Thyroid gland (tissue), 4 donors: ENCODE measurements around the gene PAX1. TPM values are rescaled to one million over a fixed set of nuclear protein-coding genes. Genes with fewer than 3 reads are reported as not detected.
A peak's percentile ranks its signal among the peaks of the same experiment; 100 is the strongest.

Experiments
- DNase-seq, 2 donors: peaks; one replicate each; pipeline ENCODE4 v3.0.0-alpha.2; 2019
- H3K27ac ChIP-seq, 3 donors: fragments of 200-600 bp; sonication (generic); 1 replicate in 2 of 3; 2 replicates in 1 of 3; pipeline ENCODE4 v1.5.1; 2016 to 2019; ENCODE audit warnings: mild to moderate bottlenecking in 1 of 3, moderate library complexity in 1 of 3
- H3K27me3 ChIP-seq: fragments of 200-600 bp; sonication (generic); one replicate; pipeline ENCODE4 v1.5.1; 2019
- H3K36me3 ChIP-seq, 2 donors: fragments of 200-600 bp; sonication (generic); one replicate each; pipeline ENCODE4 v1.5.1; 2016 to 2019
- H3K4me1 ChIP-seq, 2 donors: fragments of 200-600 bp; sonication (generic); one replicate each; pipeline ENCODE4 v1.5.1; 2017 to 2019
- H3K4me3 ChIP-seq, 3 donors: fragments of 200-600 bp; sonication (generic); replicated peaks in 1 of 3; 1 replicate in 2 of 3; 2 replicates in 1 of 3; pipeline ENCODE4 v1.5.1; 2016; ENCODE audit warnings: mild to moderate bottlenecking in 1 of 3
- H3K9me3 ChIP-seq: fragments of 200-600 bp; sonication (generic); one replicate; pipeline ENCODE4 v1.5.1; 2017
- POLR2A ChIP-seq, 2 donors: fragments of 450-650 bp; IDR thresholded peaks; one replicate each; pipeline ENCODE4 v1.6.1; 2017; ENCODE audit warnings: antibody characterized with exemption in 2 of 2, mild to moderate bottlenecking in 2 of 2, moderate library complexity in 1 of 2
- WGBS, 2 donors: methylation state at CpG; one replicate each; pipeline ENCODE4 v1.1.5; 2017; 5-methylcytosine and 5-hydroxymethylcytosine counted together
- intact Hi-C: fragments of 100-400 bp; cut with DNase I; formaldehyde crosslinking; loops from one replicate; pipeline ENCODE4 v1.15.1; 2023
- small RNA-seq: library from RNA; depleted of rRNA; stranded (forward); fragments of <200 nt; gene quantifications from one replicate; pipeline ENCODE3, GENCODE V24; 2016
- total RNA-seq, 4 donors: library from RNA; depleted of rRNA; stranded (reverse); fragments of >200 nt; gene quantifications; one replicate each; pipeline ENCODE4 v1.2.3, GENCODE V29; 2016
- TF ChIP-seq, protein P1 (sequence below), 6 experiments: fragments of 200-600 bp in 3 of 6; fragments of 450-650 bp in 3 of 6; sonication (generic) in 3 of 6; IDR thresholded peaks; one replicate each; pipeline ENCODE4 v1.5.1; 2016 to 2019; ENCODE audit warnings: antibody characterized with exemption in 6 of 6, mild to moderate bottlenecking in 2 of 6, inconsistent platforms in 1 of 6, moderate library complexity in 1 of 6

PAX1 gene
- total RNA-seq, 4 donors from 2014 or later: 0.81 to 1.6 (median 0.88) TPM; not detected in 1

DNA sequence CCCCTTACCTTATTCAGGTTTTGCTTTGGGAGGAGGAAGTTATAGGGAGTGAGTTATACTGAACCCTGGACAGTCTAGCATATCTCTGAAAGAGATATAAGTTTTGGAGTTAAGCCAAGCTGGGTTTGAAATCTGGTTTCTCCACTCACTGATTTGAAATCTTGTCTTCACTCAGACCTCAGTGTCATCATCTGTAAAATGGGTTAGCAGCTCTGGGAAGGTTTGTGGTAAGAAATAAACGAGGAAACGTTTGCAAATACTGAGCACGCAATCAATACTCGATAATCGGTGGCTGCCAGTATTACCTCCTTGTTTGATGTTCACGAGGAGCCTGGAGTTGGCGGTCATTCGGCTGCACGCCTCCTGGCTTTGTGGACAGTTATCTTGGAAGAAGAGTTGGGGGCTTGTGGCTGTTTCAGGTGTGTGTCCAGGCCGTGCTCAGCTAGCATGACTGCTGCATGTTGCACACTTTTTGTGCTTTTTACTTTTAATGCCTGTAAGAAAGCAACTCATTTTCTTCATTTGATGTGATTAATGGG, 61.8 kb downstream of the PAX1 start:
- H3K27ac ChIP-seq: no peak overlapping the region
- H3K36me3 ChIP-seq: no peaks in the 10 kb centered on the region
- TF ChIP-seq, protein P1, sequence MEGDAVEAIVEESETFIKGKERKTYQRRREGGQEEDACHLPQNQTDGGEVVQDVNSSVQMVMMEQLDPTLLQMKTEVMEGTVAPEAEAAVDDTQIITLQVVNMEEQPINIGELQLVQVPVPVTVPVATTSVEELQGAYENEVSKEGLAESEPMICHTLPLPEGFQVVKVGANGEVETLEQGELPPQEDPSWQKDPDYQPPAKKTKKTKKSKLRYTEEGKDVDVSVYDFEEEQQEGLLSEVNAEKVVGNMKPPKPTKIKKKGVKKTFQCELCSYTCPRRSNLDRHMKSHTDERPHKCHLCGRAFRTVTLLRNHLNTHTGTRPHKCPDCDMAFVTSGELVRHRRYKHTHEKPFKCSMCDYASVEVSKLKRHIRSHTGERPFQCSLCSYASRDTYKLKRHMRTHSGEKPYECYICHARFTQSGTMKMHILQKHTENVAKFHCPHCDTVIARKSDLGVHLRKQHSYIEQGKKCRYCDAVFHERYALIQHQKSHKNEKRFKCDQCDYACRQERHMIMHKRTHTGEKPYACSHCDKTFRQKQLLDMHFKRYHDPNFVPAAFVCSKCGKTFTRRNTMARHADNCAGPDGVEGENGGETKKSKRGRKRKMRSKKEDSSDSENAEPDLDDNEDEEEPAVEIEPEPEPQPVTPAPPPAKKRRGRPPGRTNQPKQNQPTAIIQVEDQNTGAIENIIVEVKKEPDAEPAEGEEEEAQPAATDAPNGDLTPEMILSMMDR (IDR thresholded peaks at IDR 0.05): no peak
- no peak for TF ChIP-seq POLR2A (IDR thresholded peaks at IDR 0.05)
- no peaks in the 10 kb centered on the region for H3K9me3 ChIP-seq
- no peak overlapping the region for H3K4me3 ChIP-seq
- peaks cover 0 to 5% of the 10 kb centered on the region in 2 donors for H3K4me1 ChIP-seq
- DNase-seq: no peak
- intact Hi-C loops: loop anchor here (5.0 kb wide), 1 partner anchor 65 kb away; no protein-coding TSS in a partner anchor
- no peaks in the 10 kb centered on the region for H3K27me3 ChIP-seq
- 72 to 73% methylated on average over 10 of the region's 10 CpGs for WGBS, 2 donors

DNA sequence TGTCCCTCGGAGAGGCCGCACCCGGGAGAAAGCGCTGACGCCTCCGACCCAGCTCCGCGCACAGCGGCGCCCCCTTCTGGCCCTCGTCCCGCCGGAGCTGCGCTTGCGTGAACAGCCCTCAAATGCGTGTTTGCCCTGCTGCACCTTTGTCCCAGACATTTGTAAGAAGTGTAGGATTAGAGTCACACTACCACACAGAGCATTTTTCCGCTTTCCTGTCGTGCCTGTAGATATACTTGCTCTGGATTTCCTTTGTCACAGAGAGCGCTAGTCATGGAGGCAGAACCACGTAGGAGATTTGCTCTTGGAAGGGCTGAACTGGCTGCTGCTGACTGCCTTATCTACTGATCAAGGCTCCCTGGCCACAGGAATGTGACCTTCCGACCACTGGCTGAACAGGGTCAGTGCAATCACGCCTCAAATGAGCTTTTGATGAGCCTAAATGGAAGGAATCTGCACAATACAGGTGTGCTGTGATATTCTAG, 62.3 kb downstream of the PAX1 start:
- Histone ChIP-seq H3K27me3 (no peaks in the 10 kb centered on the region), H3K4me3 (no peak overlapping the region), H3K27ac (no peak overlapping the region), H3K4me1 (peaks cover 0 to 5% of the 10 kb centered on the region in 2 donors), H3K36me3 (no peaks in the 10 kb centered on the region), H3K9me3 (no peaks in the 10 kb centered on the region)
- 2 to 3% methylated on average over 14 to 22 of the region's 22 CpGs for WGBS, 2 donors
- TF ChIP-seq POLR2A (IDR thresholded peaks at IDR 0.05): no peak
- TF ChIP-seq, protein P1 (IDR thresholded peaks at IDR 0.05): peak; percentile 20 to 70 (median 66)
- intact Hi-C loops: loop anchor here (5.0 kb wide), 1 partner anchor 65 kb away; no protein-coding TSS in a partner anchor
- peak; percentile 55 to 75 for DNase-seq

Small RNA genes within 50 kb of the gene (small RNA-seq; reads per million reads assigned to genes)
- not detected for gene RPL41P1

Other genes with a start within 250 kb of the PAX1 start
- under 1 TPM in 1 of 4 donors, not detected in 3; 0.42 TPM for gene NKX2-2, start 191.6 kb upstream of the PAX1 start, total RNA-seq